Panc1 (cell line): ENCODE results near the gene EMC8. TPM values are rescaled to one million over a fixed set of nuclear protein-coding genes. Genes with fewer than 3 reads are reported as not detected.

Experiments used
- ATAC-seq: fragments of 200-7000 bp; cut with Tn5 transposase; 2 replicates; pipeline ENCODE4 v1.9.1; 2020; ENCODE audit warnings: mild to moderate bottlenecking, moderate library complexity
- BruUV-seq: library from RNA; stranded (reverse); fragments of 400-500 nt; replicated peaks from 2 replicates; lab custom pipeline; 2021; lab: Mats Ljungman, UMichigan
- CTCF ChIA-PET: fragments of 300-600 bp; sonication (Branson Sonifier 250); formaldehyde crosslinking; loops from one replicate; lab custom pipeline; 2022; ENCODE audit warnings: antibody characterized with exemption; lab: Charles Lee
- POLR2A ChIA-PET: fragments of 300-600 bp; sonication (Branson Sonifier 250); formaldehyde crosslinking; loops from one replicate; lab custom pipeline; 2022; ENCODE audit warnings: antibody characterized with exemption; lab: Charles Lee
- DNase-seq: peaks from one replicate; pipeline ENCODE4 v3.0.0-alpha.2; 2010; ENCODE audit warnings: low read depth, low spot score
- H3K27ac ChIP-seq: 2 replicates; pipeline ENCODE4 v1.5.1; 2011; ENCODE audit warnings: mild to moderate bottlenecking, low read length, inconsistent platforms
- H3K27me3 ChIP-seq: fragments of 200-500 bp; sonication (Bioruptor generic); 2 replicates; pipeline ENCODE4 v1.6.0; 2014; ENCODE audit warnings: low read length, inconsistent platforms; ENCODE audit not compliant: control insufficient read depth, insufficient read depth
- H3K36me3 ChIP-seq: fragments of 200-500 bp; sonication (Bioruptor generic); 2 replicates; pipeline ENCODE4 v1.5.1; 2014; ENCODE audit warnings: inconsistent platforms, mild to moderate bottlenecking, low read length, moderate library complexity; ENCODE audit not compliant: control insufficient read depth, insufficient read depth
- H3K4me1 ChIP-seq: 2 replicates; pipeline ENCODE4 v1.5.1; 2011; ENCODE audit warnings: inconsistent platforms, mild to moderate bottlenecking, low read length, moderate library complexity; ENCODE audit not compliant: control insufficient read depth, insufficient read depth
- H3K4me3 ChIP-seq, 2 experiments: 2 replicates each; pipeline ENCODE4 v1.5.1; 2011 to 2012; ENCODE audit warnings: low read depth in 2 of 2, low read length in 2 of 2, mild to moderate bottlenecking in 2 of 2, inconsistent platforms in 1 of 2, moderate library complexity in 1 of 2
- H3K9me3 ChIP-seq: fragments of 200-500 bp; sonication (Bioruptor generic); 2 replicates; pipeline ENCODE4 v1.5.1; 2014; ENCODE audit warnings: low read depth, mild to moderate bottlenecking, inconsistent platforms, low read length, moderate library complexity; ENCODE audit not compliant: control insufficient read depth, insufficient read depth
- POLR2AphosphoS5 ChIP-seq: IDR thresholded peaks from 2 replicates; pipeline ENCODE4 v1.6.1; 2012; ENCODE audit warnings: mild to moderate bottlenecking, low read depth, low read length, moderate library complexity
- SIN3A ChIP-seq: IDR thresholded peaks from 2 replicates; pipeline ENCODE4 v1.6.1; 2012; ENCODE audit warnings: low read depth, mild to moderate bottlenecking, low read length, moderate library complexity, borderline replicate concordance; ENCODE audit not compliant: insufficient read depth
- TCF7L2 ChIP-seq: IDR thresholded peaks from 2 replicates; pipeline ENCODE4 v1.6.1; 2011; ENCODE audit warnings: mild to moderate bottlenecking, low read depth, low read length, inconsistent platforms
- in situ Hi-C: cut with HindIII; loops from 2 replicates; pipeline ENCODE4 v1.10.0; 2016; ENCODE audit warnings: low sequenced_read_pairs, low pct_unique_long_range_greater_than_20kb
- intact Hi-C: fragments of 100-400 bp; cut with micrococcal nuclease; formaldehyde crosslinking; loops from one replicate; pipeline ENCODE4 v1.10.0; 2022; ENCODE audit not compliant: unreplicated experiment
- total RNA-seq: library from RNA; stranded (reverse); gene quantifications from one replicate; pipeline ENCODE4 v1.2.1, GENCODE V29; 2021; ENCODE audit not compliant: unreplicated experiment
- TF ChIP-seq, protein P1 (sequence below): fragments of 450-650 bp; IDR thresholded peaks from 2 replicates; pipeline ENCODE4 v1.5.1; 2017; ENCODE audit warnings: mild to moderate bottlenecking
- TF ChIP-seq, protein P2 (sequence below), 2 experiments: IDR thresholded peaks; 2 replicates each; pipeline ENCODE4 v1.6.1; 2011 to 2012; ENCODE audit warnings: low read depth in 2 of 2, control low read depth in 1 of 2, low read length in 1 of 2, mild to moderate bottlenecking in 1 of 2, moderate library complexity in 1 of 2; ENCODE audit not compliant: insufficient read depth in 1 of 2

EMC8 gene
- total RNA-seq, 1 experiment from 2014 or later: 39.1 TPM

DNA sequence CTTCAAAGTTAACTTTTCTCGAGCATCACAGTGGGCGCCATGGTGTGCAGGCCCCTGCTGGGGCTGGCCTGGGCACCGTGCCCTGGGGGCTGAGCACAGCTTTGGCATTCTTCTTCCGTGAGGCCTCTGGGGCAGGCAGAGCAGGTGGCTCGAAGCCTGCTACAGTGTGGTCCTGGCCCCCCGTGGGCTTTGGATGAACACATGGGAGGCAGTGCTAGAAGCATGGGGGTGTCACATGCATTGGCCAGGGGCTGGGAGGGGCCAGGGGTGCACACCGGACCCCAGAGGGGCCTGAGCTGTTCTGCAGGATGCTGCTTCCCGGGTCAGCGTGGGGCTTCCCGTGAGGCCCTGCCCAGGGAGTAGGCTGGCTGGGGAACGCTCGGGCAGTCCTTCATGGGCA is 36.4 kb downstream of the EMC8 start:
- no peak for ATAC-seq
- TF ChIP-seq, protein P1, sequence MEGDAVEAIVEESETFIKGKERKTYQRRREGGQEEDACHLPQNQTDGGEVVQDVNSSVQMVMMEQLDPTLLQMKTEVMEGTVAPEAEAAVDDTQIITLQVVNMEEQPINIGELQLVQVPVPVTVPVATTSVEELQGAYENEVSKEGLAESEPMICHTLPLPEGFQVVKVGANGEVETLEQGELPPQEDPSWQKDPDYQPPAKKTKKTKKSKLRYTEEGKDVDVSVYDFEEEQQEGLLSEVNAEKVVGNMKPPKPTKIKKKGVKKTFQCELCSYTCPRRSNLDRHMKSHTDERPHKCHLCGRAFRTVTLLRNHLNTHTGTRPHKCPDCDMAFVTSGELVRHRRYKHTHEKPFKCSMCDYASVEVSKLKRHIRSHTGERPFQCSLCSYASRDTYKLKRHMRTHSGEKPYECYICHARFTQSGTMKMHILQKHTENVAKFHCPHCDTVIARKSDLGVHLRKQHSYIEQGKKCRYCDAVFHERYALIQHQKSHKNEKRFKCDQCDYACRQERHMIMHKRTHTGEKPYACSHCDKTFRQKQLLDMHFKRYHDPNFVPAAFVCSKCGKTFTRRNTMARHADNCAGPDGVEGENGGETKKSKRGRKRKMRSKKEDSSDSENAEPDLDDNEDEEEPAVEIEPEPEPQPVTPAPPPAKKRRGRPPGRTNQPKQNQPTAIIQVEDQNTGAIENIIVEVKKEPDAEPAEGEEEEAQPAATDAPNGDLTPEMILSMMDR: no peak
- TF ChIP-seq, protein P2, sequence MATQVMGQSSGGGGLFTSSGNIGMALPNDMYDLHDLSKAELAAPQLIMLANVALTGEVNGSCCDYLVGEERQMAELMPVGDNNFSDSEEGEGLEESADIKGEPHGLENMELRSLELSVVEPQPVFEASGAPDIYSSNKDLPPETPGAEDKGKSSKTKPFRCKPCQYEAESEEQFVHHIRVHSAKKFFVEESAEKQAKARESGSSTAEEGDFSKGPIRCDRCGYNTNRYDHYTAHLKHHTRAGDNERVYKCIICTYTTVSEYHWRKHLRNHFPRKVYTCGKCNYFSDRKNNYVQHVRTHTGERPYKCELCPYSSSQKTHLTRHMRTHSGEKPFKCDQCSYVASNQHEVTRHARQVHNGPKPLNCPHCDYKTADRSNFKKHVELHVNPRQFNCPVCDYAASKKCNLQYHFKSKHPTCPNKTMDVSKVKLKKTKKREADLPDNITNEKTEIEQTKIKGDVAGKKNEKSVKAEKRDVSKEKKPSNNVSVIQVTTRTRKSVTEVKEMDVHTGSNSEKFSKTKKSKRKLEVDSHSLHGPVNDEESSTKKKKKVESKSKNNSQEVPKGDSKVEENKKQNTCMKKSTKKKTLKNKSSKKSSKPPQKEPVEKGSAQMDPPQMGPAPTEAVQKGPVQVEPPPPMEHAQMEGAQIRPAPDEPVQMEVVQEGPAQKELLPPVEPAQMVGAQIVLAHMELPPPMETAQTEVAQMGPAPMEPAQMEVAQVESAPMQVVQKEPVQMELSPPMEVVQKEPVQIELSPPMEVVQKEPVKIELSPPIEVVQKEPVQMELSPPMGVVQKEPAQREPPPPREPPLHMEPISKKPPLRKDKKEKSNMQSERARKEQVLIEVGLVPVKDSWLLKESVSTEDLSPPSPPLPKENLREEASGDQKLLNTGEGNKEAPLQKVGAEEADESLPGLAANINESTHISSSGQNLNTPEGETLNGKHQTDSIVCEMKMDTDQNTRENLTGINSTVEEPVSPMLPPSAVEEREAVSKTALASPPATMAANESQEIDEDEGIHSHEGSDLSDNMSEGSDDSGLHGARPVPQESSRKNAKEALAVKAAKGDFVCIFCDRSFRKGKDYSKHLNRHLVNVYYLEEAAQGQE (IDR thresholded peaks at IDR 0.05; ENCODE audit: insufficient read depth in 1 of 2, low read depth in 2 of 2, low read length in 1 of 2): no peak
- TF ChIP-seq SIN3A (no peak), POLR2AphosphoS5 (no peak), TCF7L2 (no peak)
- intact Hi-C loops (no loop called here), in situ Hi-C loops (no loop called here)
- no TSS peak for BruUV-seq
- H3K36me3 ChIP-seq: no peaks in the 10 kb centered on the region
- no peak overlapping the region for H3K27ac ChIP-seq
- no peaks in the 10 kb centered on the region for H3K4me1 ChIP-seq
- ChIA-PET CTCF (interaction anchor here (0.6 kb wide), 1 partner anchor 9 kb away, joined by 4 read pairs; no protein-coding TSS in a partner anchor), POLR2A (no interaction called here)
- no peaks in the 10 kb centered on the region for H3K27me3 ChIP-seq
- no peaks in the 10 kb centered on the region for H3K9me3 ChIP-seq
- DNase-seq: no peak
- H3K4me3 ChIP-seq: no peak overlapping the region

DNA sequence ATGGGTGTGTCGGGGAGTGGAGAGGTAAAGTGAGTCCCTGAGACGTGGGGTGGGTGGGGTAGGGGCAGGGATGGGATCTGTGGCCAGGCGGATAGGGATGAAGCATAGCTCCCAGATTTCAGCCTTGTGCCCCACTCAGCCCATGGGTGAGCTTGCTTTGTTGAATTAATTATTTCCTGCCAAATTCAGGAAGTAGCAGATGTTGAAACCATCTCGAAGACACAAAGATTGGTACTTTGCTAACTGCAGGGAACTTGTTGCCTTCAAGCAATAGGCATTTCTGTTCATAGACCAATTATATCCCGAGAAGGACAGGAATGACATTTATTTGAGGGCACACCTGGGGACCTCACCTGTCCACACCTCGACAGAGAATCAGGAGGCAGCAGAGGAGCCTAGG is 37.5 kb downstream of the EMC8 start:
- no peak for ATAC-seq
- no TSS peak for BruUV-seq

More for the DNA sequence above, 37.5 kb downstream of the EMC8 start:
- in situ Hi-C loops (no loop called here), intact Hi-C loops (no loop called here)
- Histone ChIP-seq H3K4me3 (no peak overlapping the region), H3K27me3 (no peaks in the 10 kb centered on the region), H3K27ac (no peak overlapping the region), H3K9me3 (no peaks in the 10 kb centered on the region), H3K36me3 (no peaks in the 10 kb centered on the region), H3K4me1 (no peaks in the 10 kb centered on the region)
- POLR2A ChIA-PET: no interaction called here
- CTCF ChIA-PET: interaction anchor here (0.6 kb wide), 1 partner anchor 89 kb away, joined by 4 read pairs; no protein-coding TSS in a partner anchor
- TF ChIP-seq POLR2AphosphoS5 (no peak), TCF7L2 (no peak), SIN3A (no peak)
- TF ChIP-seq, protein P2 (IDR thresholded peaks at IDR 0.05; ENCODE audit: insufficient read depth in 1 of 2, low read depth in 2 of 2, low read length in 1 of 2): no peak
- TF ChIP-seq, protein P1: no peak
- no peak for DNase-seq
